NCI-H446 treated with DMSO at 0.1 percent for 48 hours (cell line): Measurements from ENCODE around the gene TMC8.

Experiments used
- DNase-seq: peaks from one replicate; lab custom pipeline; 2025; lab: John Stamatoyannopoulos, UW

The TMC8 gene

DNA sequence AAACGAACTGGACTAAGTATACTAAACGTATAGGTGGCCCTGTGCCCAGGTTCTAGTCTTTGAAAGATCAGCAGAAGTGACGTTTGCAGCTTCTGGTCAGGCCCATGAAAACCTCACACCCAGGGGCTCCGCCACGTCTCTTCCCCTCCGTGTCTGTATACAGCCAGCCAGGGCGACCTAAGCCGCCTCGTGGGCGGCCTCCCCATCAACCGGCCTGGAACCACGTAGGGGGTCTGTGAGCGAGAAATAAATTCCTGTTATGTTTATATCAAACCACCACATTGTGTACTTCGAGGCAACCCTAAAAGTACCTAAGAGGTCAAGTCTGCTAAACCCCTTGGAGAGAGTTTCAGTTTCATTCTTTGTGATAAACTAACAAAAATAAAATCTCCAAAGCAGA is 49.5 kb downstream of the TMC8 start:
- no peak for DNase-seq

DNA sequence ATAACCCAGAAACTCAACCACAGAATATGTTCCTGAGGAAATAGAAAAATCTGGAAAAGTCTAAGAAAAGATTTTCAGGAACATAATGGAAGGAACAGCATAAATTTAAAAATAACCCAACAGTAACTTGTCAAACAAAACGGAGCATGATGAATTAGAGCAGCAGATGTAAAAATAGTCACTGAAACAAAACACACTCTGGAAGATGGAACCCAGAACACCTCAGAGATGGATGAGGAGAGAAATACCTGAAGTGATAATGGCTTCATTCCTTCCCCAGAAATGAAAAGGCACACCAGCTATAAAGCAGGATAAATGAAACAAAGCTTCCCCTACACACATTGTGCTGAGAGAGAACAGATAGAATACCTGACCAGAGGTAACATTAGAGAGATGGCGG is 49.9 kb downstream of the TMC8 start:
- no peak for DNase-seq

DNA sequence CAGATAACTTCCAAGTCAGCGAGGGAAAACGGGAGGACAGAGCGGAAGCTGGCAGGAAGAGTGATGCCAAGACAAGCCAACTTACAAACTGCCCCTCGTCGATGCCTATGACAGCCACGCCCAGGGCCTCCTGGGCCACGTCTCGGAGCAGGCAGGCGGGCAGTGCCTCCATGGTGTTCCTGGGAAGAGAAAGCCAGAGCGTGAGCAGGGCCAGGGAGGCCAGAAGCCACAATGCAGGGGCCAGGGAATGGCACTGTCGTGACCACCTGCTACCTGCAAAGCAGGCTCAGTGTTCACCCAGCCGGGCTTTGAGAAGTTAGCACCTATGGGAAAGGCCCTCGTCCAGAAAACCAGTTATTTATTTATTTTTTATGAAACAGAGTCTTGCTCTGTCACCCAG is 51.9 kb downstream of the TMC8 start:
- DNase-seq: no peak

DNA sequence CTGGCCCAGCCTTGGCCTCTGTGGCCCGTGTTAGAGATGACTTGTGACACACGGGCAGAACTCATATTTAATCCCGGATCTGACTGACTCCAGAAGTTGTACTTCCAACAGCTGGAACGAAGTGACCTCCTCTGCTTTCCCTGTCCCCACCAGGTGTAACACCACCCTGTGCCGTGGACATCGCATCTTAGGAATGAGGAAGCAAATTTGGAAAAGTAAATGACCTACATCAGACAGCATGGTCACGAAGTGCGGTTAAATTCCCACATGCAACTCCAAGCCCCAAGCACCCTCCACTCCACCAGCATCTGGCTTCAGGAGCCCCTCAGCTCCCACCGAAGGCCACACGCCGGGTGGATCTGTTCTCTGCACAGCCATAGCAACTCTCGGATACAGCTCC is 53.3 kb downstream of the TMC8 start:
- no peak for DNase-seq

DNA sequence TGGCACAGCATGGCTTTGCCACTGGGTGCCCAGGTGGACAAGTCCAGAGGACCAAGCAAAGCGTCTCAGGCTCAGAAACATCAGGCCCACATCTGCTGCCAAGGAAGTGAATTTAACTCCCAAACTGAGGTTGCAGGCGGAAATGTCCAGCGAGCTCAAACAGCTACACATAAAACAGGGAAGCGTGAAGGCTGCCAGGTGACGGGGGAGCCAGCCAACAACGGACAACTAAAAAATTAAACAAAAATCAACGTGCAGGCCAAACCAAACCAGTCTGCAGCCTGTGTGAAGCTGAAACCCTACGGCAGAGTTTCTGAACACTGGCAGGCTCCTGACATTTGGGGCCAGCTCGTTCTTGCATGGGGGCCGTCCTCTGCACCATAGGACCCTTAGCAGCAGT is 53.8 kb downstream of the TMC8 start:
- DNase-seq: no peak

DNA sequence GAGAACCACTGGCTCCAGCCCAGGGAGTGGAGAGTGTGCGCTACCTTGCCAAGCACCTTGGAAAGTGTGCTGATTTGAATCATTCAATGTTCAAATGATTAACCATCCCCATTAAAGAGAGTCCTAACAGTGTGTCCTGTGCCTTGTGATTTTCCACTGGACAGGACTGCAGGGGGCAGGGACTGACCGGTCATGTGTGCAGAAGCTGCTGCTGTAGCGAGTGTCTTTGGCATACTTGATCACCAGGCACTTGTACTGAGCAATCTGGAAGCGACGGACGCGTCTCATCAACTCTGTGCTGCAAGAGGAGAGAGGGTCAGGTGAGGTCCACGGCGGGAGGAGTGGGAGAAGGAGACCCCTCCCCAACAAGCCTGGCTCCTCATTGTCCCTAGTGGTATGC is 54.3 kb downstream of the TMC8 start:
- DNase-seq: no peak

DNA sequence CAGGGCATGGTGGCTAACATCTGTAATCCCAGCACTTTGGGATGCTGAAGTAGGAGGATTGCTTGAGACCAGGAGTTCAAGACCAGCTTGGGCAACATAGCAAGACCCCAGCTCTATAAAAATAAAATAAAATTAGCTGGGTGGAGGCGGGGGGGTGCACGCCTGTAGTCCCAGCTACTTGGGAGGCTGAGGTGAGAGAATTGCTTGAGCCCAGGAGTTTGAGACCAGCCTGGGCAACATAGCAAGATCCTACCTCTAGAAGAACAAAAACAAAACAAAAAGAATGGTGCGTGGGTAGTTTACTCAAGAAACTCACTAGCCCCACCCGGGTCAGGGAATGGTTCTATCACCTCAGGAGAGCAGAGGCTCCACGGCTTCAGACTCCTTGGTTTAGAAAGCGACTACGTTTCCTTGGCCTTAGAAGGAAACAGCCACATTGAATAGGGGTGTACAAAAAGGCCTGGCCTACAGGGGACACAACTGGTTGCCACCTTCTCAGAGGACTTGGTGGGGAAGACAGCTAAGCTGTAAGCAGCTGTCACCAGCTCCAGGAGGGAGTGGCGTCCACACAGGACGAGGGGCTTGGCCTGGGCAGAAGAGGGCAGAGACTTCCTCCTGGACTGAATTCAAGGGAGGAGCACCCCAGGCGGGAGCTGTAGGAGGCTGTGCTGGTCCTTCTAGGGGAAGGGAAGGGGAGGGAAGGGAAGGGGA is 55.6 kb downstream of the TMC8 start:
- no peak for DNase-seq

DNA sequence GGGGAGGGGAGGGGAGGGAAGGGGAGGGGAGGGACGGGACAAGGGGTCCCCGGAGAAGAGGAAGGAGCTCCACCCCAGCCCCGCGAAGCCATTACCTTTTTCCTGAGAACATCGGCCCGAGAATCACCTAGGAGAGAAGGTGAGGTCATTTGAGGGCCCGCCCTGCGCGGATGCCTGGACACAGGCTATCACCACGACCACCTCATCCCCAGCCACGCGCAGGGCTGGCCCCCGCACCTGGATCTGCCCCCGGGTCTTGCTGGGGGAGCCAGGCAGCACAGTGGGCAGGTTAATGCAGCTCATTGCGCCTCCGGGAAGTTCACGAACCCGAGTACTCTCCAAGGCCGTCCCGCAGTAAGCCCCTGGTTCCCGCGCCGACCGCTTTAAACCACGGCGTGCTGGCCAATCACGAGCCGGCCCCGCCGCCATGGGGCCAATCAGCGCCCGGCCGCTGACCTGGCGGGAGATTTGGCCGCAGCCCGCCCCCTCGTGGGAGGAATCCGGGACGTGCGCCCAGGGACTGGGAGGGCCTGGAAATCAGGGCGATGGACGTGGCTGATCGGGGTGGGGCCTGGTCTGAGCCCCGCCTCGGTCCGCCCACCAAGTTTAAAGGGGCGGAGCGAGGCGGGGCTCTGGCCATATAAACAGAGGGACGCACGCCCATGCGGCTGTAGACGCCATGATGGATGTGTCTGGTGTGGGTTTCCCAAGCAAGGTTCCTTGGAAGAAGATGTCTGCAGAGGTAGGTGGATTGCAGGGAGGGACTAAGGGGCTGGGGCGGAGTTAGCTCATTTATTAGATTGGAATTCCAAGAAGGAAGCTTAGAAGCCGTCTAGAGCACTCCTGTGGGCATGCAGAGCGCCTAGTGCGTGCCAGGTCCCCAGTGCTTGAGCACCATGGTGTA is 56.4 kb downstream of the TMC8 start, which contains the start of the genes AFMID and TK1:
Gene AFMID (plus strand): TSS at position 671 of the 904 bp plus-strand sequence. CDS start 9 bp downstream, at position 680.
Gene TK1 (minus strand): TSS at position 361 of the 904 bp plus-strand sequence. CDS start 58 bp downstream, at position 303.
- peak; percentile 97 for DNase-seq
